ENCODE measurements around the gene MPP2.

GRCh38 chr17:43888548-43888947, 18.8 kb downstream of the MPP2 start:
- TF ChIP-seq, protein P1, sequence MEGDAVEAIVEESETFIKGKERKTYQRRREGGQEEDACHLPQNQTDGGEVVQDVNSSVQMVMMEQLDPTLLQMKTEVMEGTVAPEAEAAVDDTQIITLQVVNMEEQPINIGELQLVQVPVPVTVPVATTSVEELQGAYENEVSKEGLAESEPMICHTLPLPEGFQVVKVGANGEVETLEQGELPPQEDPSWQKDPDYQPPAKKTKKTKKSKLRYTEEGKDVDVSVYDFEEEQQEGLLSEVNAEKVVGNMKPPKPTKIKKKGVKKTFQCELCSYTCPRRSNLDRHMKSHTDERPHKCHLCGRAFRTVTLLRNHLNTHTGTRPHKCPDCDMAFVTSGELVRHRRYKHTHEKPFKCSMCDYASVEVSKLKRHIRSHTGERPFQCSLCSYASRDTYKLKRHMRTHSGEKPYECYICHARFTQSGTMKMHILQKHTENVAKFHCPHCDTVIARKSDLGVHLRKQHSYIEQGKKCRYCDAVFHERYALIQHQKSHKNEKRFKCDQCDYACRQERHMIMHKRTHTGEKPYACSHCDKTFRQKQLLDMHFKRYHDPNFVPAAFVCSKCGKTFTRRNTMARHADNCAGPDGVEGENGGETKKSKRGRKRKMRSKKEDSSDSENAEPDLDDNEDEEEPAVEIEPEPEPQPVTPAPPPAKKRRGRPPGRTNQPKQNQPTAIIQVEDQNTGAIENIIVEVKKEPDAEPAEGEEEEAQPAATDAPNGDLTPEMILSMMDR (IDR thresholded peaks at IDR 0.05; ENCODE audit: extremely low read depth in 1 of 2, insufficient read depth in 1 of 2, low read depth in 1 of 2, low read length in 2 of 2), result no peak
- TF ChIP-seq POLR2A (IDR thresholded peaks at IDR 0.05; ENCODE audit: low read depth, low read length), result no peak
- TF ChIP-seq POLR2AphosphoS5 (IDR thresholded peaks at IDR 0.05; ENCODE audit: insufficient read depth, low read depth, low read length), result no peak
- no peak for TF ChIP-seq JUN (IDR thresholded peaks at IDR 0.05; ENCODE audit: borderline replicate concordance, insufficient read depth, insufficient read length, low read depth)
- TF ChIP-seq MYC (IDR thresholded peaks at IDR 0.05; ENCODE audit: low read depth, low read length), result no peak
- TF ChIP-seq, protein P2, sequence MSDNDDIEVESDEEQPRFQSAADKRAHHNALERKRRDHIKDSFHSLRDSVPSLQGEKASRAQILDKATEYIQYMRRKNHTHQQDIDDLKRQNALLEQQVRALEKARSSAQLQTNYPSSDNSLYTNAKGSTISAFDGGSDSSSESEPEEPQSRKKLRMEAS (IDR thresholded peaks at IDR 0.05; ENCODE audit: insufficient read depth, insufficient read length), result no peak
- no peak for TF ChIP-seq FOS (IDR thresholded peaks at IDR 0.05; ENCODE audit: borderline replicate concordance, insufficient read depth, low read length)
